Measurements from ENCODE around the gene VPREB1. TPM values are rescaled to one million over a fixed set of nuclear protein-coding genes. Genes with fewer than 3 reads are reported as not detected.
A peak's percentile ranks its signal among the peaks of the same experiment; 100 is the strongest.

VPREB1 gene
- polyA plus RNA-seq, 3 donors, result not detected

GRCh38 chr22:22228921-22229320 is 15.7 kb upstream of the VPREB1 start:
- no peaks in the 10 kb centered on the region for H3K79me2 ChIP-seq (ENCODE audit: insufficient read depth, low read length)
- Mint-ChIP-seq H3K9me3 (no peaks in the 10 kb centered on the region), H3K27me3 (ENCODE audit: low read depth in 3 of 3) (peaks cover 0 to 13% (median 2%) of the 10 kb centered on the region in 3 donors), H3K27ac (no peak overlapping the region), H3K36me3 (no peaks in the 10 kb centered on the region), H3K4me3 (no peak overlapping the region), H3K4me1 (no peaks in the 10 kb centered on the region)
- H3K4me3 ChIP-seq (replicated peaks in 1 of 3; ENCODE audit: low read depth in 2 of 3, low read length in 3 of 3), result no peak overlapping the region
- H3K4me1 ChIP-seq (ENCODE audit: control insufficient read depth in 1 of 2, insufficient read depth in 2 of 2, low read length in 2 of 2), result no peaks in the 10 kb centered on the region
- no peak for DNase-seq
- intact Hi-C loops (cut with micrococcal nuclease), result no loop called here
- no peak for TF ChIP-seq CTCF (IDR thresholded peaks at IDR 0.05)
- WGBS (ENCODE audit: insufficient coverage), result 91% methylated on average over 5 of the region's 8 CpGs
- H3K27me3 ChIP-seq (ENCODE audit: control insufficient read depth in 2 of 2, insufficient read depth in 2 of 2, low read length in 2 of 2), result no peaks in the 10 kb centered on the region
- H2AFZ ChIP-seq (ENCODE audit: insufficient read depth, low read depth, low read length, poor library complexity, severe bottlenecking), result no peak overlapping the region
- H3K9me3 ChIP-seq (replicated peaks in 1 of 2; ENCODE audit: control insufficient read depth in 1 of 2, insufficient read depth in 1 of 2, low read length in 2 of 2), result no peaks in the 10 kb centered on the region
- H3K9ac ChIP-seq (ENCODE audit: insufficient read depth, low read length, poor library complexity, severe bottlenecking), result no peak overlapping the region
- H3K27ac ChIP-seq (ENCODE audit: low read depth in 1 of 2, low read length in 2 of 2), result no peak overlapping the region
- no peaks in the 10 kb centered on the region for H4K20me1 ChIP-seq (ENCODE audit: insufficient read depth, low read length)
- H3K36me3 ChIP-seq (replicated peaks in 1 of 2; ENCODE audit: control insufficient read depth in 1 of 2, insufficient read depth in 2 of 2, low read length in 2 of 2), result no peaks in the 10 kb centered on the region
- no peak overlapping the region for H3K4me2 ChIP-seq (replicated peaks; ENCODE audit: extremely low read depth, low read length, poor library complexity, severe bottlenecking)

- WGBS (ENCODE audit: insufficient coverage), result 94% methylated on average over 2 of the region's 6 CpGs
- Histone ChIP-seq H3K27ac (ENCODE audit: low read depth in 1 of 2, low read length in 2 of 2) (no peak overlapping the region), H3K36me3 (replicated peaks in 1 of 2; ENCODE audit: control insufficient read depth in 1 of 2, insufficient read depth in 2 of 2, low read length in 2 of 2) (no peaks in the 10 kb centered on the region), H3K79me2 (ENCODE audit: insufficient read depth, low read length) (no peaks in the 10 kb centered on the region), H3K9me3 (replicated peaks in 1 of 2; ENCODE audit: control insufficient read depth in 1 of 2, insufficient read depth in 1 of 2, low read length in 2 of 2) (no peaks in the 10 kb centered on the region), H3K9ac (ENCODE audit: insufficient read depth, low read length, poor library complexity, severe bottlenecking) (no peak overlapping the region), H3K4me1 (ENCODE audit: control insufficient read depth in 1 of 2, insufficient read depth in 2 of 2, low read length in 2 of 2) (no peaks in the 10 kb centered on the region), H3K4me2 (replicated peaks; ENCODE audit: extremely low read depth, low read length, poor library complexity, severe bottlenecking) (no peak overlapping the region), H2AFZ (ENCODE audit: insufficient read depth, low read depth, low read length, poor library complexity, severe bottlenecking) (no peak overlapping the region), H3K27me3 (ENCODE audit: control insufficient read depth in 2 of 2, insufficient read depth in 2 of 2, low read length in 2 of 2) (no peaks in the 10 kb centered on the region), H3K4me3 (replicated peaks in 1 of 3; ENCODE audit: low read depth in 2 of 3, low read length in 3 of 3) (no peak overlapping the region), H4K20me1 (ENCODE audit: insufficient read depth, low read length) (no peaks in the 10 kb centered on the region)
- Mint-ChIP-seq H3K27ac (peak overlapping the region in 1 of 7 donors; percentile 63), H3K9me3 (no peaks in the 10 kb centered on the region), H3K4me1 (no peaks in the 10 kb centered on the region), H3K4me3 (no peak overlapping the region), H3K36me3 (no peaks in the 10 kb centered on the region), H3K27me3 (ENCODE audit: low read depth in 3 of 3) (peaks cover 0 to 13% (median 2%) of the 10 kb centered on the region in 3 donors)
- TF ChIP-seq CTCF (IDR thresholded peaks at IDR 0.05), result no peak
- no peak for DNase-seq
- intact Hi-C loops (cut with micrococcal nuclease), result no loop called here
Measured at GRCh38 chr22:22229683-22230420, 14.7 kb upstream of the VPREB1 start.
